SK-N-SH (cell line): ENCODE measurements around the gene PFKM. TPM values are rescaled to one million over a fixed set of nuclear protein-coding genes. Genes with fewer than 3 reads are reported as not detected.

Experiments
- CTCF ChIA-PET: fragments of 300-600, 350-600 bp; formaldehyde crosslinking; extraction: SDS; loops from one replicate; lab custom pipeline; 2021; lab: Yijun Ruan, JAX
- POLR2A ChIA-PET: fragments of 350-600 bp; sonication (Branson Sonifier 250); formaldehyde crosslinking; extraction: SDS; loops from one replicate; lab custom pipeline; 2020; ENCODE audit warnings: antibody characterized with exemption, inconsistent platforms; lab: Yijun Ruan, JAX
- DNase-seq: peaks from one replicate; pipeline ENCODE4 v3.0.0; 2012
- H2AFZ ChIP-seq: fragments of 200-600 bp; sonication (generic); 2 replicates; pipeline ENCODE4 v1.8.1; 2016; ENCODE audit warnings: antibody characterized with exemption, mild to moderate bottlenecking, low read depth
- H3F3A ChIP-seq: fragments of 200-600 bp; sonication (generic); replicated peaks from 2 replicates; pipeline ENCODE3; 2016; ENCODE audit warnings: antibody characterized with exemption, mild to moderate bottlenecking; ENCODE audit not compliant: insufficient read depth
- H3K27ac ChIP-seq, 2 experiments: fragments of 200-500 bp in 1 of 2; fragments of 200-600 bp in 1 of 2; sonication (Bioruptor generic) in 1 of 2; sonication (generic), shearing (Covaris generic) in 1 of 2; 2 replicates each; pipeline versions ENCODE4 v1.5.1 to v1.6.1; 2014 to 2016; ENCODE audit warnings: low read depth in 2 of 2, inconsistent platforms in 1 of 2, low read length in 1 of 2, mild to moderate bottlenecking in 1 of 2, mixed read lengths in 1 of 2
- H3K27me3 ChIP-seq: fragments of 200-600 bp; sonication (generic), shearing (Covaris generic); 2 replicates; pipeline ENCODE4 v1.6.1; 2016; ENCODE audit warnings: mixed run types; ENCODE audit not compliant: insufficient read depth
- H3K36me3 ChIP-seq, 2 experiments: fragments of 200-500 bp in 1 of 2; fragments of 200-600 bp in 1 of 2; sonication (Bioruptor generic) in 1 of 2; sonication (generic) in 1 of 2; replicated peaks in 1 of 2; 2 replicates each; pipeline versions ENCODE3 to v1.5.1; 2014 to 2016; ENCODE audit warnings: low read length in 1 of 2, mild to moderate bottlenecking in 1 of 2; ENCODE audit not compliant: insufficient read depth in 2 of 2, control insufficient read depth in 1 of 2
- H3K4me1 ChIP-seq, 2 experiments: fragments of 200-500 bp in 1 of 2; fragments of 200-600 bp in 1 of 2; sonication (Bioruptor generic) in 1 of 2; sonication (generic), shearing (Covaris generic) in 1 of 2; 2 replicates each; pipeline versions ENCODE4 v1.5.1 to v1.6.1; 2014 to 2016; ENCODE audit warnings: low read depth in 1 of 2, low read length in 1 of 2, mixed run types in 1 of 2; ENCODE audit not compliant: insufficient read depth in 2 of 2, control insufficient read depth in 1 of 2
- H3K4me2 ChIP-seq: fragments of 200-600 bp; sonication (generic), shearing (Covaris generic); 2 replicates; pipeline ENCODE4 v1.6.1; 2017; ENCODE audit warnings: mixed run types
- H3K4me3 ChIP-seq, 2 experiments: fragments of 200-500 bp in 1 of 2; fragments of 200-600 bp in 1 of 2; sonication (Bioruptor generic) in 1 of 2; sonication (generic), shearing (Covaris generic) in 1 of 2; 2 replicates each; pipeline versions ENCODE4 v1.5.1 to v1.8.1; 2014 to 2016; ENCODE audit warnings: low read depth in 2 of 2, inconsistent platforms in 1 of 2, low read length in 1 of 2, mild to moderate bottlenecking in 1 of 2, mixed read lengths in 1 of 2, moderate library complexity in 1 of 2
- H3K79me2 ChIP-seq: fragments of 200-600 bp; sonication (generic); 2 replicates; pipeline ENCODE4 v1.8.1; 2017; ENCODE audit warnings: mild to moderate bottlenecking; ENCODE audit not compliant: insufficient read depth
- H3K9ac ChIP-seq: fragments of 200-600 bp; sonication (generic); 2 replicates; pipeline ENCODE4 v1.6.1; 2017; ENCODE audit warnings: mixed run types
- H3K9me2 ChIP-seq: fragments of 200-600 bp; sonication (generic); 2 replicates; pipeline ENCODE4 v1.6.1; 2017; ENCODE audit warnings: mixed run types
- H3K9me3 ChIP-seq: fragments of 200-600 bp; sonication (generic); 2 replicates; pipeline ENCODE4 v1.6.1; 2017; ENCODE audit warnings: mixed run types, mild to moderate bottlenecking, moderate library complexity
- H4K20me1 ChIP-seq: fragments of 200-600 bp; sonication (generic); 2 replicates; pipeline ENCODE4 v1.6.1; 2017; ENCODE audit warnings: mild to moderate bottlenecking, mixed run types; ENCODE audit not compliant: insufficient read depth
- CHD2 ChIP-seq: fragments of 150-350 bp; IDR thresholded peaks from 2 replicates; pipeline ENCODE4 v1.6.1; 2018; ENCODE audit warnings: low read length; ENCODE audit not compliant: partially characterized antibody
- EZH2phosphoT487 ChIP-seq: fragments of 200-600 bp; sonication (generic); IDR thresholded peaks from 2 replicates; pipeline ENCODE4 v1.6.1; 2017; ENCODE audit warnings: low read depth, mixed run types, mild to moderate bottlenecking, antibody characterized with exemption, moderate library complexity, borderline replicate concordance
- FOXJ3 ChIP-seq: sonication (generic); formaldehyde crosslinking; IDR thresholded peaks from 2 replicates; pipeline ENCODE4 v1.5.1; 2020; ENCODE audit warnings: mild to moderate bottlenecking, missing genetic modification reagents
- GATA2 ChIP-seq: sonication (generic); formaldehyde crosslinking; IDR thresholded peaks from 2 replicates; pipeline ENCODE4 v1.5.0; 2020; ENCODE audit warnings: mild to moderate bottlenecking, missing genetic modification reagents
- JUND ChIP-seq: IDR thresholded peaks from 2 replicates; pipeline ENCODE4 v1.4.0; 2012
- MEF2A ChIP-seq: IDR thresholded peaks from 2 replicates; pipeline ENCODE4 v1.4.0; 2012; ENCODE audit warnings: low read depth, borderline replicate concordance
- NFIC ChIP-seq: IDR thresholded peaks from 2 replicates; pipeline ENCODE4 v1.4.0; 2012; ENCODE audit warnings: borderline replicate concordance
- NRF1 ChIP-seq: IDR thresholded peaks from 2 replicates; pipeline ENCODE4 v1.6.1; 2012; ENCODE audit warnings: low read depth, mild to moderate bottlenecking, low read length
- POLR2AphosphoS5 ChIP-seq: IDR thresholded peaks from 2 replicates; pipeline ENCODE4 v1.6.1; 2012; ENCODE audit warnings: low read depth, low read length
- RAD21 ChIP-seq: IDR thresholded peaks from 2 replicates; pipeline ENCODE4 v1.6.1; 2012; ENCODE audit warnings: mild to moderate bottlenecking, low read length
- RCOR1 ChIP-seq: fragments of 150-350 bp; IDR thresholded peaks from 2 replicates; pipeline ENCODE4 v1.6.1; 2017; ENCODE audit warnings: antibody characterized with exemption, low read length
- RXRA ChIP-seq: IDR thresholded peaks from 2 replicates; pipeline ENCODE4 v1.4.0; 2012; ENCODE audit warnings: low read depth, mild to moderate bottlenecking, borderline replicate concordance
- TCF12 ChIP-seq: IDR thresholded peaks from 2 replicates; pipeline ENCODE4 v1.4.0; 2012
- YY1 ChIP-seq: IDR thresholded peaks from 2 replicates; pipeline ENCODE4 v1.4.0; 2012; ENCODE audit warnings: low read depth, mild to moderate bottlenecking
- WGBS: methylation state at CpG from one replicate; pipeline ENCODE4 v1.1.6; 2017; ENCODE audit warnings: low lambda C conversion rate; 5-methylcytosine and 5-hydroxymethylcytosine counted together
- polyA plus RNA-seq, 3 experiments: library from polyadenylated mRNA; depleted of rRNA; stranded (reverse); fragments of >200 nt; gene quantifications; 2 replicates each; pipeline ENCODE4 v1.2.3, GENCODE V29; 2012
- TF ChIP-seq, protein P1 (sequence below): fragments of 150-350 bp; IDR thresholded peaks from 2 replicates; pipeline ENCODE4 v1.6.1; 2017; ENCODE audit warnings: antibody characterized with exemption, low read length, low read depth, borderline replicate concordance
- TF ChIP-seq, protein P2 (sequence below): IDR thresholded peaks from 2 replicates; pipeline ENCODE4 v1.4.0; 2012; ENCODE audit warnings: low read depth, borderline replicate concordance

PFKM gene
- polyA plus RNA-seq, 1 of the 3 experiments (the other 2 are of a cell fraction), result 85.0 TPM

DNA sequence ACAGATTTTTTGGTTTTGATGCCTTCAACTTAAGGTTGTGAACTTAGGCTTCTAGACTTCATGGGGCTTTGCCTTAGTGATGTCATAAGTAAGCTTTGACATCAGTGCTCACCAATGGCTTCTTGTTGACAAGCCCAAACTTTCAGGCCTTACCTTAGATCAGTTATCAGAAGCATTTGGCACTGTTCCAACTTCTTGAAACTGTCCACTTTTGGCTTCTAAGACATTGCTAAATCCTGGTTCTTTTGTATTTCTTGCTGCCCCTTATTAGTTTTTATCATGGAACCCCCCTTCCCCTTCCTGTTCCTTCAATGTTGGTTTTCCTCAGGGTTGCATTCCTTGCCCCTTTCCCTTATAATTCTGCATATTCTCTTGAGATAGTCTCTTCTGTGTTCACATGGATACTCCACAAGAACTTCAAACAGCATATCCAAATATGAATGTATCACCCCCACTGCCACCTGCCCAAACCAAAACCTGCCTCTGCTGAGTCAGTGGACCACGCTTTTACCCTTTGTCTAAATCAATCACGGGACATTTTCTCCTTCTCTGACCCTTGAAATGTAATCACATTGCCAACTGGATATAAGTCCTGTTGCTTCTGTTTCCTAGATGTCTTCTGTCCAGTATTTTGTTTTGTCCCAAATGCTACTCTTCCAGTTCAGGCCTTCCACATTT lies 7.9 kb downstream of the PFKM start:
- Histone ChIP-seq H3K79me2 (peaks cover under 1% of the 10 kb centered on the region; the same call in 1 of the 2 replicates), H3K9me3 (no peaks in the 10 kb centered on the region), H3K9ac (no peak overlapping the region)
- TF ChIP-seq POLR2AphosphoS5 (no peak), EZH2phosphoT487 (no peak), FOXJ3 (CRISPR knock-in tag) (no peak), YY1 (no peak), NFIC (peak; percentile 48), JUND (no peak), TCF12 (no peak), MEF2A (no peak)
- TF ChIP-seq, protein P1, sequence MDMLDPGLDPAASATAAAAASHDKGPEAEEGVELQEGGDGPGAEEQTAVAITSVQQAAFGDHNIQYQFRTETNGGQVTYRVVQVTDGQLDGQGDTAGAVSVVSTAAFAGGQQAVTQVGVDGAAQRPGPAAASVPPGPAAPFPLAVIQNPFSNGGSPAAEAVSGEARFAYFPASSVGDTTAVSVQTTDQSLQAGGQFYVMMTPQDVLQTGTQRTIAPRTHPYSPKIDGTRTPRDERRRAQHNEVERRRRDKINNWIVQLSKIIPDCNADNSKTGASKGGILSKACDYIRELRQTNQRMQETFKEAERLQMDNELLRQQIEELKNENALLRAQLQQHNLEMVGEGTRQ, result no peak
- TF ChIP-seq, all 33 proteins: peak for 1
- H3F3A ChIP-seq, result no peaks in the 10 kb centered on the region
- H3K9me2 ChIP-seq, result no peaks in the 10 kb centered on the region
- H4K20me1 ChIP-seq, result no peaks in the 10 kb centered on the region
- DNase-seq, result no peak
- no peaks in the 10 kb centered on the region for H3K27me3 ChIP-seq
- no peak overlapping the region for H2AFZ ChIP-seq
- 100% methylated on average over 2 of the region's 2 CpGs for WGBS
- no peak overlapping the region for H3K4me3 ChIP-seq
- POLR2A ChIA-PET, result no interaction called here
- H3K4me1 ChIP-seq, result no peaks in the 10 kb centered on the region
- no peak overlapping the region for H3K4me2 ChIP-seq
- peaks cover 50 to 87% of the 10 kb centered on the region in 2 experiments for H3K36me3 ChIP-seq
- CTCF ChIA-PET, result no interaction called here
- H3K27ac ChIP-seq, result no peak overlapping the region

DNA sequence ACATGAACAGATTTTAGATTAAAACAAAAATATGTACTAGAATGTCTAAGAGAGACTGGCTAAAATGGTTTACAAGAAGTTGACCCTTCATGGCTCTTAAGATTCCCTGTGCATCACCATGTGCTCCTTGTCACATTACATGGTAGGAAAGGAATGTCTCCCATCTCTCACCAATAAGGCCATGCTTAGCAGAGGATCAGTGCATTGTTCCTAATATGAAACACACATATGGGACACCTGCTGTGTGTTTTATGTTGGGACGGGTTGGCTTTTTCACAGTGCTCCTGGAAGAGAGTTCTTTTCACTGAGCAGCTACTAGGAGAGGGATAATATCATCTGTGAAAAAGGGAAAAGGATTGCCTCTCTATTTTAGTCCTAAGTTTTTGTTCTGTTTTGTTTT lies 9.6 kb downstream of the PFKM start:
- TF ChIP-seq RCOR1 (no peak), RAD21 (no peak), FOXJ3 (CRISPR knock-in tag) (no peak), CHD2 (no peak), RXRA (no peak), GATA2 (CRISPR knock-in tag) (no peak), MEF2A (no peak), NRF1 (no peak)
- TF ChIP-seq, protein P2, sequence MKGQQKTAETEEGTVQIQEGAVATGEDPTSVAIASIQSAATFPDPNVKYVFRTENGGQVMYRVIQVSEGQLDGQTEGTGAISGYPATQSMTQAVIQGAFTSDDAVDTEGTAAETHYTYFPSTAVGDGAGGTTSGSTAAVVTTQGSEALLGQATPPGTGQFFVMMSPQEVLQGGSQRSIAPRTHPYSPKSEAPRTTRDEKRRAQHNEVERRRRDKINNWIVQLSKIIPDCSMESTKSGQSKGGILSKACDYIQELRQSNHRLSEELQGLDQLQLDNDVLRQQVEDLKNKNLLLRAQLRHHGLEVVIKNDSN, result no peak
- Histone ChIP-seq H3K9me3 (no peaks in the 10 kb centered on the region), H3K9me2 (no peaks in the 10 kb centered on the region), H3F3A (no peaks in the 10 kb centered on the region), H3K4me2 (no peak overlapping the region), H3K27me3 (no peaks in the 10 kb centered on the region), H3K9ac (no peak overlapping the region), H3K79me2 (no peaks in the 10 kb centered on the region), H4K20me1 (no peaks in the 10 kb centered on the region), H3K4me3 (no peak overlapping the region), H3K36me3 (peaks cover 44 to 90% of the 10 kb centered on the region in 2 experiments), H3K27ac (no peak overlapping the region), H3K4me1 (no peaks in the 10 kb centered on the region), H2AFZ (no peak overlapping the region)
- WGBS, result 93% methylated on average over 1 of the region's 1 CpG
- CTCF ChIA-PET, result interaction anchor here (1.0 kb wide), 1 partner anchor 28 kb away, joined by 3 read pairs; the partner anchor contains the start of gene ASB8
- no peak for DNase-seq
- POLR2A ChIA-PET, result no interaction called here
